Keratinocyte (primary cell): Measurements from ENCODE around the gene COMMD4. TPM values are rescaled to one million over a fixed set of nuclear protein-coding genes. Genes with fewer than 3 reads are reported as not detected.

Experiments used
- DNase-seq: peaks from one replicate; pipeline ENCODE4 v3.0.0-alpha.2; 2011; ENCODE audit warnings: low read depth, missing footprints, low spot score
- FAIRE-seq: peaks from 2 replicates; lab custom pipeline; 2011; peaks lifted over from hg19 to GRCh38; lab: Jason Lieb, UNC
- H2AFZ ChIP-seq: 2 replicates; pipeline ENCODE4 v1.6.0; 2012; ENCODE audit warnings: low read length, control low read depth, inconsistent platforms; ENCODE audit not compliant: control insufficient read depth
- H3K27ac ChIP-seq: 2 replicates; pipeline ENCODE4 v1.5.1; 2011; ENCODE audit warnings: low read length; ENCODE audit not compliant: control insufficient read depth, insufficient read depth
- H3K27me3 ChIP-seq: 3 replicates; pipeline ENCODE4 v1.6.0; 2011; ENCODE audit warnings: low read length; ENCODE audit not compliant: control insufficient read depth, insufficient read depth; ENCODE audit errors: extremely low read depth
- H3K36me3 ChIP-seq, 2 experiments: 2 replicates in 1 of 2; 3 replicates in 1 of 2; pipeline ENCODE4 v1.5.1; 2011; ENCODE audit warnings: low read length in 2 of 2, mild to moderate bottlenecking in 1 of 2; ENCODE audit not compliant: control insufficient read depth in 2 of 2, insufficient read depth in 2 of 2; ENCODE audit errors: extremely low read depth in 1 of 2
- H3K4me1 ChIP-seq: 3 replicates; pipeline ENCODE4 v1.5.1; 2011; ENCODE audit warnings: low read length; ENCODE audit not compliant: control insufficient read depth, insufficient read depth; ENCODE audit errors: extremely low read depth
- H3K4me2 ChIP-seq: 3 replicates; pipeline ENCODE4 v1.6.0; 2011; ENCODE audit warnings: low read depth, low read length; ENCODE audit not compliant: control insufficient read depth, insufficient read depth; ENCODE audit errors: extremely low read depth
- H3K4me3 ChIP-seq, 3 experiments: fragments of 200-600 bp in 1 of 3; sonication (generic) in 1 of 3; 2 replicates in 2 of 3; 3 replicates in 1 of 3; pipeline ENCODE4 v1.5.1; 2011 to 2016; ENCODE audit warnings: low read length in 3 of 3, mild to moderate bottlenecking in 3 of 3, control low read depth in 2 of 3, inconsistent platforms in 1 of 3, low read depth in 1 of 3, mixed read lengths in 1 of 3, mixed run types in 1 of 3, moderate library complexity in 1 of 3; ENCODE audit not compliant: control insufficient read depth in 2 of 3, insufficient read depth in 2 of 3; ENCODE audit errors: extremely low read depth in 1 of 3
- H3K79me2 ChIP-seq: 2 replicates; pipeline ENCODE4 v1.6.0; 2012; ENCODE audit warnings: low read length; ENCODE audit not compliant: control insufficient read depth, insufficient read depth
- H3K9ac ChIP-seq: 3 replicates; pipeline ENCODE4 v1.6.0; 2011; ENCODE audit warnings: low read length; ENCODE audit not compliant: control insufficient read depth, insufficient read depth; ENCODE audit errors: extremely low read depth
- H3K9me1 ChIP-seq: 3 replicates; pipeline ENCODE4 v1.6.0; 2011; ENCODE audit warnings: low read length; ENCODE audit not compliant: control insufficient read depth, insufficient read depth; ENCODE audit errors: extremely low read depth
- H3K9me3 ChIP-seq: 2 replicates; pipeline ENCODE4 v1.5.1; 2012; ENCODE audit warnings: low read depth, low read length; ENCODE audit not compliant: control insufficient read depth
- H4K20me1 ChIP-seq: 3 replicates; pipeline ENCODE4 v1.6.0; 2011; ENCODE audit warnings: low read length; ENCODE audit not compliant: control insufficient read depth, insufficient read depth; ENCODE audit errors: extremely low read depth
- EZH2 ChIP-seq: IDR thresholded peaks from one replicate; pipeline ENCODE4 v1.6.1; 2012; ENCODE audit warnings: inconsistent platforms, mild to moderate bottlenecking, low read length, moderate library complexity
- dilution Hi-C: fragments of 300-500 bp; cut with MboI; formaldehyde crosslinking; loops from one replicate; pipeline ENCODE4 v1.7.0; 2020; ENCODE audit warnings: low sequenced_read_pairs; ENCODE audit not compliant: extremely low pct_ligation_motif_present
- polyA plus RNA-seq, 5 experiments: library from polyadenylated mRNA; depleted of rRNA in 3 of 5; stranded (reverse) in 3 of 5; stranded (forward) in 1 of 5; unstranded in 1 of 5; fragments of >200 nt; gene quantifications; 1 replicate in 1 of 5; 2 replicates in 3 of 5; 3 replicates in 1 of 5; pipeline versions ENCODE4 v1.2.1 to v1.2.3, GENCODE V29; 2011 to 2012; ENCODE audit warnings: missing spikeins in 2 of 5, low read depth in 1 of 5, low replicate concordance in 1 of 5
- TF ChIP-seq, protein P1 (sequence below), 3 experiments: IDR thresholded peaks in 1 of 3; conservative IDR thresholded peaks in 1 of 3; optimal IDR thresholded peaks in 1 of 3; 2 replicates in 2 of 3; 3 replicates in 1 of 3; pipeline versions ENCODE3 to v1.5.1; 2011; ENCODE audit warnings: low read length in 3 of 3, mild to moderate bottlenecking in 3 of 3, moderate library complexity in 2 of 3, control low read depth in 1 of 3, inconsistent platforms in 1 of 3; ENCODE audit not compliant: insufficient read depth in 2 of 3; ENCODE audit errors: extremely low read depth in 1 of 3

COMMD4 gene
- polyA plus RNA-seq, 1 donor (not counting 4 experiments of a cell fraction or from before 2014, with no cell fraction given): 48.2 TPM

DNA sequence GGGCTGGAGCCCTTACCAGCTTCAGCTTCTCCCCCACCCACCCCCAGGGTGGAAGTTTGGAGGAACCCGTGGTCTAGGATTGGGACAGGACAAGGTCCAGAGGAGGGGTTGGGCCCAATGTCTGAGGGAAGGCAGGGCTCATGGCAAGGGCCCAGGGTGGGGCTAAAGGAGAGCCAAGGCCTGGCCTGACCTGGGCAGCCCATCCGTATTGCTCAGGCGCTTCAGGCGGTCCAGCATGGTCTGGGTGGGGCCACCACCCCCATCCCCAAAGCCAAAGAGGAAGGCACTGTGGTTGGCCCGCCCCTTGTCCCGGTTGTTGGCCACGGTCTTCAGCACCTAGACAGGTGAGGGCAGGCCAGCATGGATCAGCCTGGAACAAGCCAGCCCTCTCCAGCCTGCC lies 25.0 kb downstream of the COMMD4 start:
- dilution Hi-C loops: no loop called here

GRCh38 chr15:75361361-75361988 lies 25.6 kb downstream of the COMMD4 start:
- Histone ChIP-seq H3K9me1 (no peaks in the 10 kb centered on the region), H3K4me2 (no peak overlapping the region), H3K79me2 (no peaks in the 10 kb centered on the region), H2AFZ (no peak overlapping the region), H3K36me3 (peaks cover 35 to 40% of the 10 kb centered on the region in 2 experiments), H4K20me1 (no peaks in the 10 kb centered on the region), H3K4me3 (no peak overlapping the region), H3K9ac (no peak overlapping the region), H3K27me3 (no peaks in the 10 kb centered on the region), H3K4me1 (no peaks in the 10 kb centered on the region), H3K9me3 (no peaks in the 10 kb centered on the region), H3K27ac (no peak overlapping the region)
- dilution Hi-C loops: no loop called here
- DNase-seq (no peak), FAIRE-seq (no peak)
- TF ChIP-seq, protein P1, sequence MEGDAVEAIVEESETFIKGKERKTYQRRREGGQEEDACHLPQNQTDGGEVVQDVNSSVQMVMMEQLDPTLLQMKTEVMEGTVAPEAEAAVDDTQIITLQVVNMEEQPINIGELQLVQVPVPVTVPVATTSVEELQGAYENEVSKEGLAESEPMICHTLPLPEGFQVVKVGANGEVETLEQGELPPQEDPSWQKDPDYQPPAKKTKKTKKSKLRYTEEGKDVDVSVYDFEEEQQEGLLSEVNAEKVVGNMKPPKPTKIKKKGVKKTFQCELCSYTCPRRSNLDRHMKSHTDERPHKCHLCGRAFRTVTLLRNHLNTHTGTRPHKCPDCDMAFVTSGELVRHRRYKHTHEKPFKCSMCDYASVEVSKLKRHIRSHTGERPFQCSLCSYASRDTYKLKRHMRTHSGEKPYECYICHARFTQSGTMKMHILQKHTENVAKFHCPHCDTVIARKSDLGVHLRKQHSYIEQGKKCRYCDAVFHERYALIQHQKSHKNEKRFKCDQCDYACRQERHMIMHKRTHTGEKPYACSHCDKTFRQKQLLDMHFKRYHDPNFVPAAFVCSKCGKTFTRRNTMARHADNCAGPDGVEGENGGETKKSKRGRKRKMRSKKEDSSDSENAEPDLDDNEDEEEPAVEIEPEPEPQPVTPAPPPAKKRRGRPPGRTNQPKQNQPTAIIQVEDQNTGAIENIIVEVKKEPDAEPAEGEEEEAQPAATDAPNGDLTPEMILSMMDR (optimal IDR thresholded peaks at IDR 0.05 in 1 of 3, IDR thresholded peaks at IDR 0.05 in 1 of 3, conservative IDR thresholded peaks at IDR 0.05 in 1 of 3; ENCODE audit: extremely low read depth in 1 of 3, insufficient read depth in 2 of 3, low read length in 3 of 3): no peak
- TF ChIP-seq EZH2: no peak

More for the DNA sequence above, 25.0 kb downstream of the COMMD4 start:
- TF ChIP-seq, protein P1 (optimal IDR thresholded peaks at IDR 0.05 in 1 of 3, IDR thresholded peaks at IDR 0.05 in 1 of 3, conservative IDR thresholded peaks at IDR 0.05 in 1 of 3; ENCODE audit: extremely low read depth in 1 of 3, insufficient read depth in 2 of 3, low read length in 3 of 3): no peak
- no peak for TF ChIP-seq EZH2
- Histone ChIP-seq H3K27me3 (no peaks in the 10 kb centered on the region), H4K20me1 (no peaks in the 10 kb centered on the region), H3K36me3 (peaks cover 29 to 42% of the 10 kb centered on the region in 2 experiments), H3K4me3 (no peak overlapping the region), H3K4me2 (no peak overlapping the region), H3K9me3 (no peaks in the 10 kb centered on the region), H3K9ac (no peak overlapping the region), H3K4me1 (no peaks in the 10 kb centered on the region), H2AFZ (no peak overlapping the region), H3K79me2 (no peaks in the 10 kb centered on the region), H3K9me1 (no peaks in the 10 kb centered on the region), H3K27ac (no peak overlapping the region)
- FAIRE-seq (no peak), DNase-seq (no peak)
